RWPE1 (cell line): Measurements from ENCODE around the gene ANKRD13D.

Experiments used
- CTCF ChIA-PET: fragments of 350-600 bp; sonication (Branson Sonifier 250); formaldehyde crosslinking; extraction: SDS; loops from one replicate; lab custom pipeline; 2021; lab: Yijun Ruan, JAX
- POLR2A ChIA-PET: fragments of 400-600 bp; formaldehyde crosslinking; extraction: SDS; loops from one replicate; lab custom pipeline; 2020; ENCODE audit warnings: antibody characterized with exemption; ENCODE audit not compliant: low non-redundant PET; lab: Yijun Ruan, JAX
- DNase-seq: peaks from one replicate; pipeline ENCODE4 v3.0.0; 2012; ENCODE audit warnings: low spot score
- H3K27ac ChIP-seq: fragments of 450-650 bp; 2 replicates; pipeline ENCODE4 v1.5.1; 2017
- CTCF ChIP-seq: fragments of 450-650 bp; conservative IDR thresholded peaks from 2 replicates; pipeline ENCODE4 v1.5.1; 2017; ENCODE audit warnings: low read depth, mild to moderate bottlenecking

Gene ANKRD13D

DNA sequence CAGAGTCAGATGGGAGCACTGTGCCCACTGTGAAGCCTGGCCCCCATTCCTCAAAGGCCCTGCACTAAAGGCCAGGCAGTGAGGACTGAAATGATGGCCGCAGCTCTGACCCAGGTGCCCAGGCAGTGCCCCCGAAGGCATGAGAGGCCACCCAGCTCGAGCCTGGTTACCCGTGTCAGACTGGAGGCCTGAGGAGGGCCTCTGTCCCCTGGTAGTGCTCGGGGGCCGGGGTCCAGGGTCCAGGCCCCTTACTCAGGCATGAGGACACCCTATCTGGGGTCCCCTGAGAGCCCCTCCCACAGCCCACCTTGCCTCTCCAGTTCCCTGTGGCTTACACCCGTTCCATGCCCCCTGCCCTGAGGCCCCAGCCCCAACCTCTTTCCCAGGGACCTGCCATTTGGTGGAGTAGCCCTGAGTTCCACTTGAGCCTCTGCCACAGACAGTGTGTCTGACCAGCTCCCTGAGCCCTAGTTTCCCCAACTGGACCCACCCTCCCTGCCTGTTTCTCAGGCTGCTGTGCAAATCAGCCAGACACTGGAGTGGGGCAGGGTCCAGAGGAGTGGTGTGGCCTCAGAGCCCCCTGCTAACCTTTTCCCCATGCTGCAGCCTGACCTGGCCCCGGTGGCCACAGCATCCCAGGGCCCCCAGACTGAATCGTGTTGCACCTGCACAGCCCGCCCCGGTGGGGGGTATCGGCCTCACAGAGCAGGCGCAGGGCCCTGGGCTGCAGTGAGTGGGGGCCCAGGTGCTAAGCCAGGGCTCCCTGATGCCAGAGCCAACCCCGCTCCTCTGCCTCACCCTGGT, 10.8 kb upstream of the ANKRD13D start:
- ChIA-PET CTCF (interaction anchor here (1.3 kb wide), 1 partner anchor 39 kb away, joined by 7 read pairs; no protein-coding TSS in a partner anchor), POLR2A (interaction anchor here (1.3 to 1.6 kb wide), 2 partner anchors 25 to 39 kb away, joined by 4 to 5 read pairs; partner anchors contain the start of gene SSH3)
- peak overlapping the region; percentile 96 for H3K27ac ChIP-seq
- TF ChIP-seq CTCF: no peak
- no peak for DNase-seq

DNA sequence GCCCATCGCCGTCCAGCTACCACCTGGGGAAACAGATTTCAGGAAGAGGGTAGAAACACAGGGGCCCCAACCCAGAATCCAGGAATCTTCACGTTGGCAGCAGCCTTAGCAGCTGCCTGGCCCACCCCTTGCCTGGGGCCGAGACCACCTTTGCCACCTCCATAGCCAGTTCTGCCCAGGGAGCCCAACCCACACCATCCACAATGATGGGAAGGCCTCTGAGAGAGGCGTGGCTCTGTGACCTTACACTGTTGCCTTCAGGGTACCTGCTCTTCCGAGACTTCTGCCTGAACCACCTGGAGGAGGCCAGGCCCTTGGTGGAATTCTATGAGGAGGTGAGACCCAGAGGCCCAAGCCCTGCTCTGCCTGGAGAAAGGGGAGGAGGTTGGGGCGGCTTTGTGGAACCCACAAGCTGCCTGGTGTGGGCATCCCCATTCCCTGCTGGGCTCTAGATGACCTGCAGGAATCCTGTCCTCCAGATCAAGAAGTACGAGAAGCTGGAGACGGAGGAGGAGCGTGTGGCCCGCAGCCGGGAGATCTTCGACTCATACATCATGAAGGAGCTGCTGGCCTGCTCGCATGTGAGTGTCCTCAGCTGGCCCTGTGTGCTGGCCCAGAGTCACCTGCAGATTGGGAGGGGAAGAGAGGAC, 10.0 kb upstream of the ANKRD13D start:
- ChIA-PET CTCF (no interaction called here), POLR2A (no interaction called here)
- no peak for DNase-seq
- no peak for TF ChIP-seq CTCF
- peak overlapping the region; percentile 96 for H3K27ac ChIP-seq

GRCh38 chr11:67279589-67280340, 9.3 kb upstream of the ANKRD13D start:
- POLR2A ChIA-PET: no interaction called here
- DNase-seq: no peak
- no peak for TF ChIP-seq CTCF
- H3K27ac ChIP-seq: peak overlapping the region; percentile 96; the same call in 1 of the 2 replicates
- CTCF ChIA-PET: no interaction called here

- ChIA-PET CTCF (no interaction called here), POLR2A (no interaction called here)
- TF ChIP-seq CTCF: no peak
- H3K27ac ChIP-seq: no peak overlapping the region
- DNase-seq: no peak
Observed at GRCh38 chr11:67280341-67280787, 8.7 kb upstream of the ANKRD13D start.

GRCh38 chr11:67280788-67281551, 8.1 kb upstream of the ANKRD13D start:
- TF ChIP-seq CTCF: no peak
- ChIA-PET CTCF (interaction anchor here (0.6 kb wide), 1 partner anchor 92 kb away, joined by 3 read pairs; the partner anchor contains the start of gene CLCF1), POLR2A (no interaction called here)
- DNase-seq: no peak
- no peak overlapping the region; the same call in 1 of the 2 replicates for H3K27ac ChIP-seq
